Right lobe of liver (tissue), 4 donors: ENCODE data around the gene CEP89.

Source experiments
- POLR2A ChIP-seq: fragments of 450-650 bp; IDR thresholded peaks from one replicate; pipeline ENCODE4 v1.6.1; 2017; ENCODE audit warnings: antibody characterized with exemption, mild to moderate bottlenecking
- TF ChIP-seq, protein P1 (sequence below), 4 donors: fragments of 200-600 bp in 3 of 4; fragments of 450-650 bp in 1 of 4; IDR thresholded peaks; one replicate each; pipeline versions ENCODE4 v1.5.1 to v1.8.0; 2016 to 2022; ENCODE audit warnings: antibody characterized with exemption in 4 of 4, mild to moderate bottlenecking in 2 of 4
- donor health status: DM: no; HTN: no; CAD: no.
- donor health status: DM: no; HTN: no; CAD: no.
- donor health status: DM: no; HTN: yes; CAD: no.

DNA sequence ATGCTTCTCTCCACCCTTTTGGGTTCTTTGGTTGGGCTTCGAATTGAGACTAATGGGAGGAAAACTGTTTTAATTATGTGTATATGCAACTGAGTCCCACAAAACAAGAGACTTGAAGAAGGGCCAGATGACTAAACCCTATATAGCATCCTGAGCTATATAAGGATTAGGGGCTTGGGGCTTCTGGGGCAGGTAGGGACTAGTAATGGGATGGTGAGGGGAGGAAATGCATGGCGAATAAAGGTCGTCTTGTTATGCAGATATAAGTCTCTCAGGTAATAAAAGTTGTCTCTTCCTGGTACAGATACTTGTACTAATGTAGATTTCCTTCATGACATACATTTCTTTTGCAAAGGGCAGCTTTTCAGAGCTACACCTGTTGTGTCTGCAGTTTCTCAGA lies 99.4 kb downstream of the CEP89 start:
- TF ChIP-seq, protein P1, sequence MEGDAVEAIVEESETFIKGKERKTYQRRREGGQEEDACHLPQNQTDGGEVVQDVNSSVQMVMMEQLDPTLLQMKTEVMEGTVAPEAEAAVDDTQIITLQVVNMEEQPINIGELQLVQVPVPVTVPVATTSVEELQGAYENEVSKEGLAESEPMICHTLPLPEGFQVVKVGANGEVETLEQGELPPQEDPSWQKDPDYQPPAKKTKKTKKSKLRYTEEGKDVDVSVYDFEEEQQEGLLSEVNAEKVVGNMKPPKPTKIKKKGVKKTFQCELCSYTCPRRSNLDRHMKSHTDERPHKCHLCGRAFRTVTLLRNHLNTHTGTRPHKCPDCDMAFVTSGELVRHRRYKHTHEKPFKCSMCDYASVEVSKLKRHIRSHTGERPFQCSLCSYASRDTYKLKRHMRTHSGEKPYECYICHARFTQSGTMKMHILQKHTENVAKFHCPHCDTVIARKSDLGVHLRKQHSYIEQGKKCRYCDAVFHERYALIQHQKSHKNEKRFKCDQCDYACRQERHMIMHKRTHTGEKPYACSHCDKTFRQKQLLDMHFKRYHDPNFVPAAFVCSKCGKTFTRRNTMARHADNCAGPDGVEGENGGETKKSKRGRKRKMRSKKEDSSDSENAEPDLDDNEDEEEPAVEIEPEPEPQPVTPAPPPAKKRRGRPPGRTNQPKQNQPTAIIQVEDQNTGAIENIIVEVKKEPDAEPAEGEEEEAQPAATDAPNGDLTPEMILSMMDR (IDR thresholded peaks at IDR 0.05) = no peak
- TF ChIP-seq POLR2A = no peak
